Measurements from ENCODE around the gene CRIM1.

CRIM1 gene

DNA sequence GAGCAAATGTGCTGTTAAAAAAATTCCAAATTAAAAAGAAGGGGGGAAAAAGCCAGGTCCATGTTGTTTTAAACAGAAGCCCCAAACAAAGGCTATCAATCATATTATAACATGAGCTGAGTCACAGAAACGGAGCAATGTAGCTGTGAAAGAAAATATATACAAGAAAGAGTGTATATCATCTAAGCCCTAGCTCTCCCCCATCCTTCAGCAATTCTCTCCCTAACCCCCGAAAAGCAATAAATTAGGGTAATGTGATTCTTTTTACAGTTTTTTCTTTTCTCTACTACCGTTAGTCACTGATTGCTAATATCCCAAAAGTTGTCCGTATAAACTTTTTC is 217.1 kb downstream of the CRIM1 start:
- Histone ChIP-seq H3K9me2 (replicated peaks; ENCODE audit: insufficient read depth, low read length) (no peaks in the 10 kb centered on the region), H3K27ac (ENCODE audit: low read length) (no peak overlapping the region), H3K9ac (ENCODE audit: low read length) (no peak overlapping the region), H3K79me2 (ENCODE audit: low read length) (no peaks in the 10 kb centered on the region), H3K36me3 (replicated peaks; ENCODE audit: insufficient read depth, low read length) (no peaks in the 10 kb centered on the region), H3K4me3 (ENCODE audit: low read length) (no peak overlapping the region), H3K4me2 (ENCODE audit: low read depth, low read length) (no peak overlapping the region), H3K27me3 (replicated peaks; ENCODE audit: insufficient read depth, low read length) (no peaks in the 10 kb centered on the region), H2AFZ (ENCODE audit: low read length) (no peak overlapping the region), H3K4me1 (ENCODE audit: low read length) (no peaks in the 10 kb centered on the region), H3K9me3 (replicated peaks; ENCODE audit: insufficient read depth, low read length) (no peaks in the 10 kb centered on the region), H4K20me1 (ENCODE audit: insufficient read depth, low read length) (no peaks in the 10 kb centered on the region), H3F3A (ENCODE audit: insufficient read depth, low read length) (no peaks in the 10 kb centered on the region)
- DNase-seq = no peak
- TF ChIP-seq EZH2 (optimal IDR thresholded peaks at IDR 0.05; ENCODE audit: low read depth, low read length) = no peak
- TF ChIP-seq, protein P1, sequence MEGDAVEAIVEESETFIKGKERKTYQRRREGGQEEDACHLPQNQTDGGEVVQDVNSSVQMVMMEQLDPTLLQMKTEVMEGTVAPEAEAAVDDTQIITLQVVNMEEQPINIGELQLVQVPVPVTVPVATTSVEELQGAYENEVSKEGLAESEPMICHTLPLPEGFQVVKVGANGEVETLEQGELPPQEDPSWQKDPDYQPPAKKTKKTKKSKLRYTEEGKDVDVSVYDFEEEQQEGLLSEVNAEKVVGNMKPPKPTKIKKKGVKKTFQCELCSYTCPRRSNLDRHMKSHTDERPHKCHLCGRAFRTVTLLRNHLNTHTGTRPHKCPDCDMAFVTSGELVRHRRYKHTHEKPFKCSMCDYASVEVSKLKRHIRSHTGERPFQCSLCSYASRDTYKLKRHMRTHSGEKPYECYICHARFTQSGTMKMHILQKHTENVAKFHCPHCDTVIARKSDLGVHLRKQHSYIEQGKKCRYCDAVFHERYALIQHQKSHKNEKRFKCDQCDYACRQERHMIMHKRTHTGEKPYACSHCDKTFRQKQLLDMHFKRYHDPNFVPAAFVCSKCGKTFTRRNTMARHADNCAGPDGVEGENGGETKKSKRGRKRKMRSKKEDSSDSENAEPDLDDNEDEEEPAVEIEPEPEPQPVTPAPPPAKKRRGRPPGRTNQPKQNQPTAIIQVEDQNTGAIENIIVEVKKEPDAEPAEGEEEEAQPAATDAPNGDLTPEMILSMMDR (IDR thresholded peaks at IDR 0.05; ENCODE audit: low read length) = no peak
- TF ChIP-seq EZH2phosphoT487 (IDR thresholded peaks at IDR 0.05; ENCODE audit: low read length) = no peak

DNA sequence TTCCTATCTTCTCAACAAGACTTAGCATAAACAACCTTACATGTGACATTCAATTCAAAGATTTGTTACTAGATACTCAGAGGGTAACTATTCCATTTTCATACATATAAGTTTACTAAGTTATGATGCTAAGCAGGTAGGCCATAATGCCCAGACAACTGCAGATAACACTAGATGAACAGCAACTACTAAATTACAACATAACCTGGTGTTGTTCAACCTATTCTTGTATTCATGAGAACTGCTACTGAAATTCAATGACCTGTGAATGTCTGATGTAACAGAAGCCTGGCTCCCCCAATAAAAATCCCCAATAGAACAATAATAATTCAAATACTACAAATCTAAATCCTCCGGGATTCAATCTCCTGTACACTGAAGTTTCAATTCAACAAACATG is 217.6 kb downstream of the CRIM1 start:
- Histone ChIP-seq H3K79me2 (ENCODE audit: low read length) (no peaks in the 10 kb centered on the region), H3K27ac (ENCODE audit: low read length) (no peak overlapping the region)

DNA sequence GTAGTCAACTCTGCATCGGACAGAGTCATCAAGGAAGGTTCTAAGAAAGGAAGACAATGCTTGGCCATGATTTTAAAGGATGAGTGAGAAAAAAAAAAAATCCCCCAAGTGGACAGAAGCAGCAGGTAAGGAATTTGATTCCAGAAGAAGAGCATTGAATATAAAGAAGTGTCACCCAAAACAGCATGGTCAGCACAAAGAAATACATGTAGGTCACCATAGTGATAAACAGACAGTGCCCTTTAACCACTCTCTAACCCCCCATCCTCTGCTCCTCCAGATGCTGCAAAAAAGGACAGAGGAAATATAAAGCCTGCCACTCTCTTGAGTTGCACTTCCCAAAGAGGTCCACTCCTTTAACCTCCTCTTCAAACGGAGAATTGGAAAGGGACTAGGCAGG is 219.0 kb downstream of the CRIM1 start:
- H3K36me3 ChIP-seq (replicated peaks; ENCODE audit: insufficient read depth, low read length) = no peaks in the 10 kb centered on the region

More for the DNA sequence above, 217.6 kb downstream of the CRIM1 start:
- no peak overlapping the region for H2AFZ ChIP-seq (ENCODE audit: low read length)
- H3K9me2 ChIP-seq (replicated peaks; ENCODE audit: insufficient read depth, low read length) = no peaks in the 10 kb centered on the region
- H4K20me1 ChIP-seq (ENCODE audit: insufficient read depth, low read length) = no peaks in the 10 kb centered on the region
- no peaks in the 10 kb centered on the region for H3F3A ChIP-seq (ENCODE audit: insufficient read depth, low read length)
- no peak for DNase-seq
- peaks cover under 1% of the 10 kb centered on the region; the same call in 1 of the 2 replicates for H3K4me1 ChIP-seq (ENCODE audit: low read length)
- H3K9me3 ChIP-seq (replicated peaks; ENCODE audit: insufficient read depth, low read length) = no peaks in the 10 kb centered on the region
- H3K27me3 ChIP-seq (replicated peaks; ENCODE audit: insufficient read depth, low read length) = no peaks in the 10 kb centered on the region
- no peak overlapping the region for H3K4me3 ChIP-seq (ENCODE audit: low read length)
- no peaks in the 10 kb centered on the region for H3K36me3 ChIP-seq (replicated peaks; ENCODE audit: insufficient read depth, low read length)
- no peak overlapping the region for H3K4me2 ChIP-seq (ENCODE audit: low read depth, low read length)
- TF ChIP-seq, protein P1 (IDR thresholded peaks at IDR 0.05; ENCODE audit: low read length) = no peak
- TF ChIP-seq EZH2phosphoT487 (IDR thresholded peaks at IDR 0.05; ENCODE audit: low read length) (no peak), EZH2 (optimal IDR thresholded peaks at IDR 0.05; ENCODE audit: low read depth, low read length) (no peak)
- H3K9ac ChIP-seq (ENCODE audit: low read length) = no peak overlapping the region

More for the DNA sequence above, 219.0 kb downstream of the CRIM1 start:
- Histone ChIP-seq H2AFZ (ENCODE audit: low read length) (no peak overlapping the region), H3K9me2 (replicated peaks; ENCODE audit: insufficient read depth, low read length) (no peaks in the 10 kb centered on the region), H3K79me2 (ENCODE audit: low read length) (no peaks in the 10 kb centered on the region), H3K4me2 (ENCODE audit: low read depth, low read length) (no peak overlapping the region), H3K27me3 (replicated peaks; ENCODE audit: insufficient read depth, low read length) (no peaks in the 10 kb centered on the region), H4K20me1 (ENCODE audit: insufficient read depth, low read length) (no peaks in the 10 kb centered on the region), H3K9me3 (replicated peaks; ENCODE audit: insufficient read depth, low read length) (no peaks in the 10 kb centered on the region), H3F3A (ENCODE audit: insufficient read depth, low read length) (no peaks in the 10 kb centered on the region), H3K27ac (ENCODE audit: low read length) (no peak overlapping the region), H3K9ac (ENCODE audit: low read length) (no peak overlapping the region), H3K4me1 (ENCODE audit: low read length) (peaks cover 6% of the 10 kb centered on the region), H3K4me3 (ENCODE audit: low read length) (no peak overlapping the region)
- no peak for TF ChIP-seq EZH2 (optimal IDR thresholded peaks at IDR 0.05; ENCODE audit: low read depth, low read length)
- TF ChIP-seq, protein P1 (IDR thresholded peaks at IDR 0.05; ENCODE audit: low read length) = no peak
- no peak for TF ChIP-seq EZH2phosphoT487 (IDR thresholded peaks at IDR 0.05; ENCODE audit: low read length)
- no peak for DNase-seq
